Glomerular endothelial cell (primary cell): ENCODE results near the gene AKIRIN1. TPM values are rescaled to one million over a fixed set of nuclear protein-coding genes. Genes with fewer than 3 reads are reported as not detected.
"Not testable (repeated sequence)": the region's sequence is repeated elsewhere in the genome, so short reads cannot be mapped to it uniquely, and the experiment has no call there.

Source experiments
- DNase-seq: peaks from one replicate; pipeline ENCODE4 v3.0.0-alpha.2; 2011; ENCODE audit warnings: low read depth, low spot score; ENCODE audit errors: extremely low read depth
- total RNA-seq: library from RNA; depleted of rRNA; stranded (reverse); fragments of >200 nt; gene quantifications from 2 replicates; pipeline ENCODE4 v1.2.3, GENCODE V29; 2015

The AKIRIN1 gene
- total RNA-seq, 1 donor from 2014 or later = 46.7 TPM

DNA sequence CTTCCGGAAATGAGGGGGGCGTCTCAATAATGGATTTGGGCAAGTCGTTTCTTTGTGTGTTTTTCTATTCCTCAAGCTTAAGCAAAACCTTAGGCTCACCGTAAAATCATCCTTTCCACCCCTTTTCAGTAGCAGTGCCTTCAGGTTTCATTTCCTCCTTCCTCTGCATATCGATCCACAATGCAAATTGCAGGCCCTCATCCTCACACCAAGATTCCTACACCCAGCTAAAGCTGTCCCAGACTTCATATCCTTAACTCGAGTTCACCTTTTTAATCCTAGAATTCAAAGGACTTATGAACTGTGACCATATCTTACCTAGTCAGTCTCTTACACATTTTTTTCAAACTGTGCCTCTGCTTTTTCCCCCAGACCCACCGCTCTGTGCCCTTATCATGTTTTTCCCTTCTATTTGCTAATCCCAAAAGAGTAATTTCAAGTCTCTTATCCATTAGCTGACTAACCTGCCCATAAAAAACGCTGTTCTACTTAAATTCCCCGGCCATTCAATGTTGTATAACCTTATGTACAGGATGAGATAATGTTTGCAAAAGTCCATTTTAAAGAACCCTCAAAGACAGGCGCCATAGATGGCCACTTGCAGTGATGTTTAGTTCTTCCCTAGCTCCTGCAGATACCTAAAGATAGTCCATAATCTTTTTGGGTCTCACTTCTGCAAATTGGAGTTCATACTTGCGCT lies 1.5 kb downstream of the AKIRIN1 start:
- no peak for DNase-seq

DNA sequence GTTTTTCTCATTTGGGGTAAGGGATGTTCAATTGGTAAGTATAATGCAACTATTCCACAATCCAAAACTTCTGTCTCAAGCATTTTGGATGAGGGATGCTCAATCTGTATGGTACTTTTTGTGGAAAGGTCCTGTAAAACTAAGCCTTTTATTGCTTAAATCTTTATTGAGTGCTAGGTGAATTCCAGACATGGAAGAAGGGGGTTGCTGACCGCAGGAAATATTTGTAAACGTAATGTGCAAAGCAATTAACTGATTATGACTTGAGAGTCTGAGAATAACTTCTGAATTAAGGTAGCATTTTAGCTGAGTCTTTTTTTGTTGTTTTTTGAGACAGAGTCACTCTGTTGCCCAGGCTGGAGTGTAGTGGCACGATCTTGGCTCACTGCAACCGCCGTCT lies 3.1 kb downstream of the AKIRIN1 start:
- no peak for DNase-seq

DNA sequence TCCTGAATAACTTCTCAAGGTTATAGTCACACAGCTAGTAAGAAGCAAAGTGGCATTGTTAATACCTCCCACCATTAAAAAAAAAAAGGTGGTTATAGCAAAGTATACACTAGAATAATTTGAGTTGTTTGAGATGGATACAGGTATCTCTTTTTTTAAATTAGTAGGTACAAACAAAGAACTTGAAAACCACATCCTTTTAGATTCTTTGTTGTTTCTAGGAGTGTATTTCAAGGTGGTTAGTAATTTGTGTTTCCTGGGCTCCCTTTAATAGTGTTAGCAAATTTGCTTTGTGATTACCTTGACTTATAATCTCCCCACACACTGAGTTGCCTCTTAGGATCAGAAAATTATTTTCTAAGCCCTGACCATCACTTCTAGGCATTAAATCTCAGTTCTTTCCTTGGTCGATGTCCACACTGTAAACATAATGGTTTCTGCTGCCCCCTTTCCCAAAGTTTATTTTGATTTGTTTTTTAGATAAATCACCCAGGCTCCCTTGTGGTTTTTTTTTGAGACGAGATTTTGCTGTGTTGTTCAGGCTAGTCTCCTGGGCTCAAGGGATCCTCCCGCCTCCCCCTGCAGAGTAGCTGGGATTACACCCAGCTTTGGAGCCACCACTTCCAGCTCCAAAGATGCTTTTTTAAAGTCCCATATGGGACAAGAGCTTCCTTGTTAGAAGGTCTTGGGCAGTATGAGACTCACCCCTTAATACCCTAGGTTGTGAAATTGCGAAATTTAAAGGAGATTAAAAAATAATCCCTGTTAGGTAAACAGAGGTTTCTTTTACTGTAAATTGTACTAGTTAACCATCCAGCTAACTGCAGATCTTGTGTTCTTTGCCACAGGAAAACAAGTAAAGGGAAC lies 6.2 kb downstream of the AKIRIN1 start:
- DNase-seq = no peak

DNA sequence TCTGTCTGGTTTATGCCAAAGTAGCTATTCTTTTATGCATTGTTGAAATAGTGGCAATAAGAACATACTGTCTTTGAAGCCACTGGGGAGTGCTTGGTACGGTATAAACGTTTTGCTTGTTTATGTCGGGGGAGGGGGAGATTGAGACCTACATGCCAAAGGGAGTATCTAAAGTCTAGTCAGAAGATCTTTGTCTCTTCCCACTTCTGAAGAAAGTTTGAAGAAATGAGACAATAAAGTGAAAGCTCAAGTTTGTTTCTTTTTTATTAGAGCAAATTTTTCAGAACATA lies 6.8 kb downstream of the AKIRIN1 start:
- DNase-seq = no peak

DNA sequence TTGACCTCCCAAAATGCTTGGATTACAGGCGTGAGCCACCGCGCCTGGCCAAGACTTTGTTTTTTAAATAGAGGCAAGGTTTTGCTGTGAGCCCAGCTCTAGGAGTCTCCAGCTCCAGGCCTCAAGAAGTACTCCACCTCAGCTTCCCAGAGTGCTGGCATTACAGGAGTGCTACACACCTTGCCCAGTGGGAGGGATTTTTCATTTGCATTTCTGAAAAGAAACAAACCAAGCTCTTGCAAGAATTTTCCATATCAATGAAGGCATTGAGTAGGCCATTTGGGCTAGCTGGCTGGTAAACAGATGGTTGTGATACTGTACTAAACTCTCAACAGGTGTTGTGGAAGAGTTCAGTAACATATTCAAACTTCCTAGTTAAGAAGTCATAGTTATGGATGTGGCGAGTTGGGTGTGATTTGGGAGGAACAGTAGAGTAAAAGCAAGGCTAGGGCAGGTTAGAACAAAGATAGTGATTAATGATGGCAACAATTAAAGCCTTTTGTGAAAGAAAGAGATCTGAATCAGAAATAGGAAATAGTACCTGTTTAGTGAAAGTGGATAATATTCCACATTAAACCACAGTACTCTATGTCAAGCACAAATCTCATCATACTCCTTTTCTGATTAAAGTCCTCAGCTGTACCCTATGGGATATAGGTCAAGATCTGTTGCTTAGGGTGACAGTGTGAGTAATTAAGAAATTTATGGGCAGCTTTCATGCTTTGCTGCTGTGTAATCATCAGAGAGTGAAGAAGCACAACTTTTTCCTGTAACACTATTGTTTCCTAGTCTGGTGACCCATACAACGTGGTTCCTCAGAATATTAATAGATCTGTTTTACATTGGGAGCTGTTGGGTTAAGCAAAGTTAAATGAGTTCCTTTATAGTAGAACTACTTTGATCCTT lies 10.7 kb downstream of the AKIRIN1 start:
- no peak for DNase-seq

DNA sequence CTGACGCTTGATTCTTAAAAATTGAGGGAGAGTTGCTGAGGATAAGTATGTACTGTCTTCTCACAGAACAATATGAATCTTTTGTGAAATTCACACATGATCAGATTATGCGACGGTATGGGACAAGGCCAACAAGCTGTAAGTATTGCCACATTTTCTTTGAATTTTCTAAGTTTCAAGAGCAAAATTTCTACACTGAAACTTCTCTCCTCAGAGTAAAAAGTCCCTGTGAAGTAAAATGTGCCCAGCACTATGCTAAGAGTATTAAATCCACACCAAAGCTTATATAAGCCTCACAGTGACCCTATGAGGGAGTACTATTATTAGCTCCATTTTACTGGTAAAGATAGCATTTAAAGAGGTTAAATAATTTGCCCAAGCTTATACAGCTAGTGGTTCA lies 12.2 kb downstream of the AKIRIN1 start:
- DNase-seq = no peak

DNA sequence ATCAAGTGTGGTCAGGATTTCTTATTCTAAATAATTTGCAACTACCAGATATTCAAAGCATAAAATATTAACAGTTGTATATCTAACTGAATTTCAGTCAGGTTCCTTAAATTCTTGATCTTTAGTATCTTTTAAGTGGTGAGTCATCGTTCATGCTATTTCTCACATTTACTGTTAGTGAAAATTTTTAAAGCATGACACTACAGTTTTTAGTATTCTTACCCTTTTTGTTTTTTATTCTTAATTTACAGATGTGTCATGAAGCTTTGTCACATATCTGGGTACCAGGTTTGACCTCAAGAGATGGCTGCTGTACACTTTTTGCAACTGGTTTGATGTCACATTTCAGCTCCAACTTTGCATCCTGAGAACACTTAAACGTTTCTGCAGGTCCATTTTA lies 12.7 kb downstream of the AKIRIN1 start:
- DNase-seq = no peak

DNA sequence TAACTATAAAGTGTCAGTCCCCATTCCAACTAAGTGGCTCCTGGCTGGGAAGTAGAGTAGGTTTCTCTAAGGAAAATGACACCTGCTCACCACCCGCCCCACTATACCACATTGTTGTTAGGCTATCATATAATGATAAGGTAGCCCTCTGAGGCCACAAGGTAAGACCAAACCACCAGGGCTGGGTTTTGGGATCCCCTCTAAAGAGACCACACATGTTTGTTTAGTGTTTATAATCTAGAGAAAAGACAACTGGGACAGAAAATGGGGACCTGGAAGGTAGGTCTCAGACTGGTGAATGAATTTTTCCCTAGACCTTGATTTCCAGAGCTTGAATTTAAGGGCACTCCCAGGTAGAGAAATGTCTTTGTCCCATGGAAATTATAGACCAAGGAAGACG lies 15.2 kb downstream of the AKIRIN1 start:
- no peak for DNase-seq

DNA sequence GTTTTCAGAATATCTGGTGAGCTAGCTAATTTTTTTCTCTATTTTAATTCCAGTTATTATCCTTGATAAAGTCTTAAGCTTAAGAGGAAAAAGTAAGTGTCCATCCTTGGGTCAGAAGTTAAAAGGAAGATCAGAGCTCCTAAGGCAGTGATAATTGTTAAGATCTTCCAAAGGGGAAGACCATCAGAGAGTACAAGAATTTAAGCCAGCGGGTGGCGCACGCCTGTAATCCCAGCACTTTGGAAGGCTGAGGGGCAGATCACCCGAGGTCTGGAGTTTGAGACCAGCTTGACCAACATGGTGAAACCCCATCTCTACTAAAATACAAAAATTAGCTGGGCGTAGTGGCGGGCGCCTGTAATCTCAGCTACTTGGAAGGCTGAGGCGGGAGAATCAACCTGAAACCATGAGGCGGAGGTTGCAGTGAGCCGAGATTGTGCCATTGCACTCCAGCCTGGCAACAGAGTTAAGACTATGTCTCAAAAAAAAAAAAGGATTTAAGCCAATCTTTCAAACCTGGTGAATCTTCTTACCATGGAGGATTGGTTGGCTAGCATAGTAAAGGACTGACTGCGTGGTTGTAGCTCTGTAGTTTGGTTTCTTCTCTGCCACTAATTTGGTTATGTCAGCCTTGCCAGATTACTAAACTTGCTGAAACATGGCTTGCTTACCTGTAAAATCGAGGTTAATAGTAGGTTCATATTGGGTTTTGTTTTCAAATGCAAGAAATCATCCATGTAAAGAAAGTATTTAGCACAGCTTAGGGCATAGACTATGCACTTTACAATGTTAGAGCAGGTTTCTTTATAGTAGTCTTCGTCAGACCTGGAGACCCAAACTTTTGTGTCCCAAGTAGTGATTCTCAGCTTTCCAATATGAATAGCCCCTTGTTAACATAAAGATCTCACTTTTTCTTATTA lies 15.9 kb downstream of the AKIRIN1 start:
- DNase-seq = no peak

DNA sequence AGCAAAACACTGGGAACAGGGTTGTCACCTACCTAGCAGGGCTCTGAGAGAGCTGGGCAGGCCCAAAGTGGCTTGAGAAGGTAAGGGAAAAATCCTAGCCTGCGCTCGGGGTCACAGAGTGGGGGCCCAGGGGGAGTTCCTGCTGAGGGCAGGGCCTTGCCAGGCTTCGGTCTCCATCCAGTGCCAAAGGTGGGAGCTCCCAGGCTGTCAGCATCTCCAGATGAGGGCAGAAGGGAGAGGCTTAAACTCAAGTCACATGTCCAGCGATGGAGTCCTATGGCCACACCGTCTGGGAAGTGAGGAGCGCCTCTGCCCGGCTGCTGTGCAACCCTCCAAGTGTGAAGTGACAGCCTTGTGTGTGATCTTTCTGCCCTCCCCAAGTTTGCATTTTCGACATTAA lies 23.9 kb downstream of the AKIRIN1 start:
- DNase-seq = not testable (repeated sequence)

DNA sequence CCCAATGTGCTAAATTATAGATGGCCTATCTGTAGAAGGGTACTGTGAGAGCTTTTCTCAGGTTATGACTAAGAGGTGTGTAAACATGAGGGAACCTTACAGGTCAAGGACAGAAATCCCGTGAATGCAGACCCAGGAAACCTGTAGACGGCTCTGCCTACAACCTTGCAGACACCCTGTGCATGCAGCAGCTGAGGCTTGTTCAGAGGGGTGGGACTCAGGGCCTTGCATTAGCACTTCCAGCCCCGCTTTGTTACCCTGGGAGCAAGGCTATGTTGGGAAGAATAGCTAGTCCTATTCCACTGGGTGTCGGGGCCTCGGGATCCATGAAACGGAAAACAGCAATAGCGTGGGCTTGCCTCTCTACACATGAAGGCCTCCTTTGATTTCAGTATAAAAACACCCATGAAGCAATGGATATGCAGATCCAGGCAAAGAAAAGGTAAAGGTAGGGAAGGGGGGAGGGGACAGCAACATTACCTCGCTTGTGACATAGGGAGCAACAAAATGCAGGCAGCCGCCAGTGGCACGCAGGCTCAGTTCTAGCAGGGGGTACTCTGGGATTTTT lies 25.6 kb downstream of the AKIRIN1 start:
- DNase-seq = no peak

DNA sequence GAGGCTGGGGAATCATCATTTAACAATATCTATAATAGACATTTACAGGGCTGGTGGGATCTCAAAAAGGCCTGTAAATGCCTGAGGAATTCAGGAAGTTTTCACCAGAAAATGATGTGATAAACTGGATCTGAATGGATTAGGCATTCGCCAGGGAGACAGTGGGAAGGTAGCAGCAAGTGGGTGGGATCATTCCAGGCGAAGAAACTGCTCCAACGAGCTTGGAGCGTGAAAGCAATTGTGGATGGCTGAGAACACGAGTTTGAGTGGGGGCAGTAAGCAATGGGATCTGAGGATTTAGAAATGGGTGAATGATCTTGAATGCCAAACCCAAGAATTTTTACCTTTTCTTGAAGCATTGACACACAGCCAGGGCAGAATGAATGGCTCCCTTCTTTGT lies 26.2 kb downstream of the AKIRIN1 start:
- DNase-seq = no peak

DNA sequence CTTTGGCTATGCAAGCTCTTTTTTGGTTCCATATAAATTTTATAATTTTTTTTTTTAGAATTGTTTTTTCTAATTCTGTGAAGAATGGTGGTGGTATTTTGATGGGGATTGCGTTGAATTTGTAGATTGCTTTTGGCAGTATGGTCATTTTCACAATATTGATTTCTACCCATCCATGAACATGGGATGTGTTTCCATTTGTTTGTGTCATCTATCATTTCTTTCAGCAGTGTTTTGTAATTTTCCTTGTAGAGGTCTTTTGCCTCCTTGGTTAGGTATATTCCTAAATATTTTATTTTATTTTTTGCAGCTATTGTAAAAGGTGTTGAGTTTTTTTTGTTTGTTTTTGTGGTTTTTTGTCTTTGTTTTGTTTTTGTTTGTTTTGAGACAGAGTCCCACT lies 29.4 kb downstream of the AKIRIN1 start:
- not testable (repeated sequence) for DNase-seq

DNA sequence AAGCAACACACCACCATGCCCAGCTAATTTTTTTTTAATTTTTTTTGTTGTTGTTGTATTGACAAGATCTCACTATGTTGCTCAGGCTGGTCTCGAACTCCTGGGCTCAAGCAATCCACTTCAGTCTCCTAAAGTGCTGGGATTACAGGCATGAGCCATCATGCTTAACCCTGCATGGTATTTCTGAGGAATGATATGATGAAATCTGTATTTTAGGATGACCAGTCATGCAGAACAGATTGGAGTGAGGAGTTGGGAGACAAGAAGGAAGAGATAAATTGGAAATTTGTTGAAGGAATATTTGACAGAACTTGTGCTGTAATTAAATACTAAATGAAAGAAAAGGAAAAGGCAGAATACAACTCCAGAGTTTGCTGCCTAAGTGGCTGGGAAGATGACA lies 30.4 kb downstream of the AKIRIN1 start:
- DNase-seq = no peak

DNA sequence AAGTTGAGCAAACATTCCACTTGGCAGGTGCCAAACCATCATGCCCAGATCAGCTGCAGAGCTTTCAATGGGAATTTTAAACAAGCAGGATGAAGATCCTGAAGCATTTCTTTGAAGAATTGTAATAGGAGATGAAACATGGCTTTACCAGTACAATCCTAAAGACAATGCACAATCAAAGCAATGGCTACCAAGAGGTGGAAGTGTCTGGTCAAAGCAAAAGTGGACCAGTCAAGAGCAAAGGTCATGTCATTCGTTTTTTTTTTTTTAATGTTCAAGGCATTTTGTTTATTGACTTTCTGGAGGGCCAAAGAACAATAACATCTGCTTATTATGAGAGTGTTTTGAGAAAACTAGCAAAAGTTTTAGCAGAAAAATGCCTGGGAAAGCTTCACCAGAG lies 32.1 kb downstream of the AKIRIN1 start:
- no peak for DNase-seq

DNA sequence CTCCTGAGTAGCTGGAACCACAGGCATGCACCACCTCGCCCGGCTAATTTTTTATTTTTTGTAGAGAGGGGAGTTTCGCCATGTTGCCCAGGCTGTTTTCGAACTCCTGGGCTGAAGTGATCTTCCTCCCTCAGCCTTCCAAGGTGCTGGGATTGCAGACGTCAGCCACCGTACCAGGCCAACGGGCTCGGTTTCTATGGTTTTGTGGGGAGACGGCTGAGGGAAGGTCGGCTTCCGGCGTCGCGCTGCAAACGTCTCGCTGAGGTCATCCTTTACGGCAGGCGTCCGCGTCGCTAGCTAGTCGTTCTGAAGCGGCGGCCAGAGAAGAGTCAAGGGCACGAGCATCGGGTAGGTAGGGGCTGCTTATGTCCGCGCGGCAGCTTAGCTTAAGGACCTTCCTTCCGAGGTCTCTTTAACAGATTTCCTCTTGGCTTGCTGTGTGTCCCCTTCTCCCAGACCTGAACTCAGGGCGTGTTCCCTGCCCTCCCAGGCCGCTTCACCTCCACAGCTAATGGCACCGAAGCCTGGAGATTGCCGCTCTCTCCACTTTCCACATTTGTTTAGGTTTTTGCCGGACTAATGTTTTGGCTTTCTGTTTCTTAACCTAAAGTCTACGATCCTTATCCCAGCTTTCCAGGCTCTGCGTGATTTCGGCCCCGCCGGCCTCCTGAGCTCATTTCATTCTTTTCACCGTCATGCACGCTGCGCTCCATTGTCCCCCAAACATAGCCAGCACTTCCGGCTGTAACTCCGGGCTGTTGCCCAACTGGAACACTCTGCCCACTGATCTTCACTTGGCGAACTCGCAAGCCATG lies 35.2 kb downstream of the AKIRIN1 start, which contains the start of gene NDUFS5:
Gene NDUFS5 (plus strand): TSS at position 300 of the 815 bp plus-strand sequence. CDS start 2,375 bp downstream, outside the sequence.
- DNase-seq = peak; percentile 66

DNA sequence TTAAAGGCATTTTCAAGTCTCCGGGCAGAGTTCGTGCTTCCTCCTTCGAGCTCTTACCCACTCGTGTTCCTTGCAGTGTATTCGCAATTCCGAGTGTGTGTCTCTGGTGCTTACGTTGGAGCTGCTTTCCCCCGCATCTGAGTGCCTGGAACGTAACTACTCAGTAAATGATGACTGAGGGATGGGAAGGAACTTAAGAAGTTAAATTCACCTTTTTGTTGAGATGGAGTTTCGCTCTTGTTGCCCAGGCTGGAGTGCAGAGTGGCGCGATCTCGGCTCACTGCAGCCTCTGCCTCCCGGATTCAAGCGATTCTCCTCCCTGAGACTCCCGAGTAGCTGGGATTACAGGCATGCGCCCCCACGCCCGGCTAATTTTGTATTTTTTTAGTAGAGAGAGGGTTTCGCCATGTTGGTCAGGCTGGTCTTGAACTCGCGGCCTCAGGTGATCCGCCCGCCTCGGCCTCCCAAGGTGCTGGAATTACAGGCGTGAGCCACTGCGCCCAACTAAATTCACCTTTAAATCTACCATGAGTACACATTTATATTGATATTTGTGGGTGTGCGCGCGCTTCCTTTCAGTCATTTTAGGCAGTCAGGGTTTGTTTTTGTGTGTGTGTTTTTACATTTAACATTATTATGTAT lies 35.9 kb downstream of the AKIRIN1 start:
- DNase-seq = no peak

DNA sequence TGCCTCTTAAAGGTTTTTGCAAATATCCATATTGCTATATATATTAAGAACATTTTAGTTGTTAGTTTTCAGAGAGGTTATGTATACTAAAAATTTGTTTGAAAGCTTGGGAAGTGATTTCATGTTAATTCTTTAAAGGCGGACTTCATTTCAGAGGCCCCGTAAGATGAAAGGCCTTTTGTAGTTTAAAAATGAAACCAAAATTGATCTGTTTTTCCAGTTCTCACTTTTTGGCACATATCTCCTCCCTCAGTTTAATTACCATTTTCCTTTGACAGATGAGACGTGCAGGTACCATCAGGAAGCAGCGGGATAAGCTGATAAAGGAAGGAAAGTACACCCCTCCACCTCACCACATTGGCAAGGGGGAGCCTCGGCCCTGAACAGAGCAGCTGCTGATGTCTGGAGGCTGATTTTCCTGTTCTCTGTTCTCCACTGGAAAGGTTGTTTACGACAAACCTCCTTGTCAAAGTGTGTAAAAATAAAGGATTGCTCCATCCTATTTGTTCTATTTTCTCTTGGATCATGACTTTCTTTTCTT lies 43.1 kb downstream of the AKIRIN1 start:
- DNase-seq = no peak
